ENCODE results near the gene MDM2. TPM values are rescaled to one million over a fixed set of nuclear protein-coding genes. Genes with fewer than 3 reads are reported as not detected.

Gene MDM2
- total RNA-seq, 1 experiment from 2014 or later: 159 TPM

DNA sequence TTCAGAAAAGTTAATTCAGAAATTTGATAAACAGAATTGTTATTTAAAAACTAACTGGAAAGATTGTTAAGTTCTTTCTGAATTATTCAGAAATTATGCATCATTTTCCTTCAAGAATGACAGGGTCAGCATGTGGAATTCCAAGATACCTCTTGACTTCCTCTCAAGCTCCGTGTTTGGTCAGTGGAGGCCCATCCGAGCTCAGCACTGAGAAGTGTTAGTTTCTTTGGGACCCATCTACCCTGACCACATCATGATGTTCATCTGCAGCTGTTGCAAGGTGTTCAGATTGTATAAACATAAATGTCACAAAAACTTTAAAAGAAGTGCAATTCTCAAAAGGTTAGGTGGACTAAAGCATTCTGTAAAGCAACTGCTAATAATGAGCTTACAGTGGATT is 33.7 kb downstream of the MDM2 start:
- H4K8ac ChIP-seq (replicated peaks; ENCODE audit: insufficient read length, low read depth, low read length): no peak overlapping the region
- no peak overlapping the region for H2BK5ac ChIP-seq (ENCODE audit: insufficient read length, low read length)
- no peak for TF ChIP-seq CTCF (conservative IDR thresholded peaks at IDR 0.05)
- no peak overlapping the region for H4K91ac ChIP-seq (ENCODE audit: insufficient read length, low read depth, low read length)
- no peak overlapping the region for H3K18ac ChIP-seq (ENCODE audit: insufficient read length, low read depth, low read length)
- no peak overlapping the region for H2AFZ ChIP-seq (ENCODE audit: low read length)
- no peak overlapping the region for H3K27ac ChIP-seq (ENCODE audit: insufficient read length, low read depth, low read length)
- no peaks in the 10 kb centered on the region for H3K9me3 ChIP-seq (ENCODE audit: control insufficient read depth, low read depth, low read length)
- Mint-ChIP-seq H3K27me3 (ENCODE audit: low read depth) (no peaks in the 10 kb centered on the region), H3K4me3 (no peak overlapping the region), H3K9me3 (no peaks in the 10 kb centered on the region), H3K4me1 (no peaks in the 10 kb centered on the region), H3K27ac (no peak overlapping the region), H3K36me3 (ENCODE audit: insufficient read depth in 1 of 3, low read depth in 3 of 3) (peaks cover 13 to 63% (median 43%) of the 10 kb centered on the region in 3 experiments; a peak in 6 of 7 replicates)
- H2BK12ac ChIP-seq (ENCODE audit: insufficient read length, low read depth, low read length): no peak overlapping the region
- no peak overlapping the region for H2BK20ac ChIP-seq (ENCODE audit: low read depth, low read length, poor library complexity, severe bottlenecking)
- H2BK120ac ChIP-seq (ENCODE audit: low read depth, low read length, poor library complexity, severe bottlenecking): no peak overlapping the region
- no peaks in the 10 kb centered on the region for H3K79me1 ChIP-seq (ENCODE audit: insufficient read depth, low read depth, low read length, poor library complexity, severe bottlenecking)
- no peaks in the 10 kb centered on the region for H3K4me1 ChIP-seq (ENCODE audit: insufficient read depth, low read length)
- no CpG with 5 or more reads among the region's 2 CpGs for WGBS (ENCODE audit: extremely low coverage, insufficient read length, low lambda C conversion rate)
- H3K9ac ChIP-seq (ENCODE audit: extremely low read depth, insufficient read length, low read length): no peak overlapping the region
- H4K20me1 ChIP-seq (ENCODE audit: control insufficient read depth, insufficient read depth, insufficient read length): no peaks in the 10 kb centered on the region
- no peaks in the 10 kb centered on the region for H3K23me2 ChIP-seq (ENCODE audit: insufficient read length, low read depth, low read length, poor library complexity, severe bottlenecking)
- no peak overlapping the region for H2BK15ac ChIP-seq (ENCODE audit: low read depth, low read length)
- no peak overlapping the region for H3K4me2 ChIP-seq (ENCODE audit: insufficient read depth, insufficient read length, low read length)
- H3K14ac ChIP-seq (ENCODE audit: insufficient read depth, low read length): no peak overlapping the region
- no peak overlapping the region for H3K56ac ChIP-seq (ENCODE audit: insufficient read length, low read depth, low read length)
- no peaks in the 10 kb centered on the region for H3K27me3 ChIP-seq (ENCODE audit: insufficient read depth, low read length)
- no peak overlapping the region for H2AK5ac ChIP-seq (ENCODE audit: insufficient read length, low read length)
- H3T11ph ChIP-seq (ENCODE audit: low read length): no peak overlapping the region
- no peaks in the 10 kb centered on the region for H3K79me2 ChIP-seq (ENCODE audit: insufficient read depth, low read length)
- no peak overlapping the region for H3K4ac ChIP-seq (ENCODE audit: low read depth, low read length)
- no peak overlapping the region for H3K23ac ChIP-seq (ENCODE audit: insufficient read length, low read depth, low read length)
- DNase-seq: no peak
- no peak overlapping the region for H4K5ac ChIP-seq (ENCODE audit: insufficient read length, low read depth, low read length)
